ENCODE data around the gene MCC. TPM values are rescaled to one million over a fixed set of nuclear protein-coding genes. Genes with fewer than 3 reads are reported as not detected.

Gene MCC
- total RNA-seq, 1 experiment from 2014 or later = 8.1 TPM

DNA sequence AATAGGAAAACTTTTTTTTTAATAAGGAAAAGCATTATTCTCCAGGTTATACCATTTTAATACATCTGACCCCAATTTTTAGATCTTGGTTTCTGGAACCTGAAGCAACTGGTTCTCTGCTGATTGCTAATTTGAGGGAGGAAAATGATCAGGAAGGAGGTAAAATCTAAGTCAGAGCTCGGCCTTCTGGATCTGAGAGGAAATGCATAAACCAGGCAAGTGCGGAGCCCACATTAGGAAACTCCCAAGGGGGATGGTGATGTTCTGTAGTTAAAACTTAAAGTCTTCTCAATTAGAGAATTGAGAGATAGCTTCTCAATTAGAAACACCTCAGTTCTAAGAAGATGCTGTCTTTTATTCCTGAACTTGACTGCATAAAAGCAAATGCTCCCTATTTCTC, 167.0 kb downstream of the MCC start:
- no peak for DNase-seq (ENCODE audit: low read depth)

GRCh38 chr5:113320273-113320780, 167.9 kb downstream of the MCC start:
- no peak for DNase-seq (ENCODE audit: low read depth)

DNA sequence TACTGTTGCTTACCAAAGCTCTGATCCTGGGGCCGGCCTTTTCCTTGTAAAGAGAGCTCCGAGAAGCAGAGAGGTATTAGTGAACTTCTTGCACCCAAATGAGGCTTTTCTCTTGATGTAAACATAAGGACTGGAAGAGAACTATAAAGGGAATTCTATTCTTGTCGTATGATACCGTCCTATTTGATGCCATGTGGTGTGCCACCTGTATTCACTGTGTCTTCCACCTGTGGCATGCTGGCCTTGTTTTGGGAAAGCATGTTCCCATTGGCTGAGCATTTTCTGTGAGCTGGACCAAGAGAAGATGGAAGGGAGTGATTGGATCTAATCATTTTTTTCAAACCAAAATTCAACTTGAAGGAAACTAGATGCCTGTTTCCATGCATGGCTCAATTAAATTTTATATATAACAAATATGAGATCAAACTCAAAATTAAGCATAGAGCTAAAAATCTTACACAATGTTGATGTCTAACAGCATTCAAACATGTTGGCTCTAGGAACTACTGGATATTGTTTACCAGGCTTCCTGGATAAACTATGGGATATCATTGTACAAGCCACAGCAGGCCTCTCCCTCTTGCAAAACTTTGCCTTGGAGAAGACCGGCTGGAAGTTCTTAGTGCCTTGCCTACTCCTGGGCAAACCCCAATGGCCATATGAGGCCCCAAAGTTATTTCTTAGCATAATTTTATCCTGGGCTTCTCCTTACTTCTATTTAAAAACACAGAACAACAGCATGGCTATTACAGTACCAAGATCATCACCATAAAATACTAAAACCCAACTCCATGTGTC, 168.8 kb downstream of the MCC start:
- no peak for DNase-seq (ENCODE audit: low read depth)

- no peak for DNase-seq (ENCODE audit: low read depth)
These were observed 170.6 kb downstream of the MCC start for GRCh38 chr5:113317636-113318035.

GRCh38 chr5:113311301-113311700, 177.0 kb downstream of the MCC start:
- no peak for DNase-seq (ENCODE audit: low read depth)

DNA sequence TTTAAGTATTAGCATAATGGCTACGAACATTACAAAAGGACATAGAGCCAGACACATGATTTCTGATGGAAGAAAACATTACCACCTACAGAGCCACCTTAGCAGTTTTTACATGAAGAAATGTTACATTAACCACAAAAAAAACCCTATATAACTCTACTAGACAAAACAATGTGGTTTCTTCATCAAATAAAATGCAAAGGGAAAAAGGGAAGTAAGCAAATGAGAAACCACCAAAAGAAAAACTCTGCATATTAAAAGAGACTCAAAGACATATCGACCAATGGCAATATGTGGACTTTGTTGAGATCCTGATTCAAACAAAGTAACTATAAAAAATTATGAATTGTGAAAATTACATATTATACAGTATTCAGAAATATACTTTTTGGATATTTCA, 186.1 kb downstream of the MCC start:
- DNase-seq (ENCODE audit: low read depth) = no peak

- no peak for DNase-seq (ENCODE audit: low read depth)
These were observed 188.7 kb downstream of the MCC start for GRCh38 chr5:113299591-113299990.

DNA sequence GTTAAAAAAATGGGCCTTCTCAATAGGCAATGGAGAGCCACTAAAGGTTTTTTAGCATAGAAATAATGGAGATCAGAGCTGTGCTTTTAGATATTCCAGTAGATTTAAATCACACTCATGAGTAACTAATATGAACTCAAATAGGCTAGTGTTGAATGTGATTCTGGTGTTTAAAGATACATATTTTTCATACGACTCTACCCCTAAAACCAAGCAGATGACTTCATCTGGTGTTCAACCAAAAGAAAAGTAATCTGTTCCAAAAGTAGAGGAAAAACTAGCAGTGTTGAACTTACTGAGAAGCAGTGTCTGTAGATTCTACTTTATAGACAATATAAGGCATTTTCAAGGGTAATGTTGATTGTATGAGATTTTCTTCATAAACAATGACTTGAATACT, 191.6 kb downstream of the MCC start:
- DNase-seq (ENCODE audit: low read depth) = no peak

DNA sequence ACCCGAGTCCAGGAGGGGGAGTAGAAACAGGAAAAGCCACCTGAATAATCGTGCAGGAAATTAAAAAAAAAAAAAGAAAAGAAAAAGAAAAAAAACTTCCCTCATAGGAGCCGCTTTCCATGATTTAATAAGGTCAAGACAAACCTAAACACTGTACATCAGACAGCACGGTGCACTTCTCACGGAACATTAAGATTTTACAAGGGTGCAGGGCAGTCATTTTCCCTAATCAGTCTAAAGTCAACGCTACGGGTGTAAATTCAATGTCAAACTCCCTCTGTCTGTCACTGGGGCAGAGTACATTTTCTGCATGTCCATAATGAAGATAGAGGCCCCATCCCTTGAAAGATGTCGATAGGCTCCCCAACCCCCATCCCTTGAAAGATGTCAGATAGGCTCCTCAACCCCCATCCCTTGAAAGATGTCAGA, 193.1 kb downstream of the MCC start:
- DNase-seq (ENCODE audit: low read depth) = no peak

DNA sequence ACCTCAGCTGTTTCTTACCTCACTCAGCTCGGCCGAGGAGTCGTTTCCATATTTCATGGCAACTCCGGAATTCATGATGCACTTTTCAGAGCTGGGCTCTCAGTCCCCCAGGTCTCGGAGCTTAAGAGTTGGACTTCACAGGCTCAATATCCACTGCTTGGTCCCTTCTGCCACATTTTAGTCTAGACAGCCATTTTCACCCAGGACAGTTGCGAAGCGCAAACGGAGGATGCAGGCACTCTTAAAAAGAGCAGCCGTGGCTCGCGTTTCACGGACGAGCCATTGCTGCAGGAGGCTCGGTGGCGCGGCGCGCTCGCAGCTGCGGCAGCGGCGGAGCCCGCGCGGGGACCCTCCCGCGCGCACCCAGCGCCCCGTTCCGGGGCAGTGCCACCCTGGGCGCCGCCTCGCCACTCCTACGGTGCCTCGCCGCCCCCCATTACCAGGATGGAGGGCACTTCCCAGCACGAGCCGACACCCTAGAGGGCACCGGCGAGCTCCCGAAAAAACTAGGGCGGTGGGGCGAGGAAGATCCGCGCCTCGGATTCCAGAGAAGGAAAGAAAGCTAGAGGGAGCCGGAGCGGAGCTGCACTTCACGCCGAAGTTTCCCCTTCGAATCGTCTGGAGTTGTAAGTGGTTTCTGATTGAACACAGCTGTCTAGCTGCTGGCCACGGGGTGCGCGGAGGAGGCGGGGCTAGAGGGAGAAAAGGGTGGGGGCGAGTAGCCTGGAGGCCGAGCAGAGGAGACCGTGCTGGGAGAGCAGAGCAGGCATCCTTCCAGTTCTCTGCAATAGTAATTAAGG, 193.7 kb downstream of the MCC start:
- peak; percentile 84 for DNase-seq (ENCODE audit: low read depth)

DNA sequence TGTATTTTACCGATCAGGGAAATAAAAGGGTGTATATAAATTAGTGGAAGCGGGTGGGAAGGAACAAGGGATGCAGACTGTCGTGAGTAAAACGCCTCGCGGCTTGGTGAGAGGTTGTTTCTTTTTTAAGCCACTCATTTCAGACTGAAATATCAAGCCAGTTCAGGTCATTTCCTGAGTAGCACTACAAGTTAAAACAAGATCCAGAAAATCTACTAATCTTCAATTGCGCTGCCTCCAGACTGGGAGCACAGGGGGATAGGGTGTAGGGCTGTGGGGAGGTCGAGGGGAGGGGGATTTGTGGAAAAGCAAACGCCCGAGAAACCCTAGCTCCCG, 194.3 kb downstream of the MCC start:
- DNase-seq (ENCODE audit: low read depth) = peak; percentile 31

- DNase-seq (ENCODE audit: low read depth) = peak; percentile 7
These were observed 194.9 kb downstream of the MCC start for GRCh38 chr5:113293068-113293974.

DNA sequence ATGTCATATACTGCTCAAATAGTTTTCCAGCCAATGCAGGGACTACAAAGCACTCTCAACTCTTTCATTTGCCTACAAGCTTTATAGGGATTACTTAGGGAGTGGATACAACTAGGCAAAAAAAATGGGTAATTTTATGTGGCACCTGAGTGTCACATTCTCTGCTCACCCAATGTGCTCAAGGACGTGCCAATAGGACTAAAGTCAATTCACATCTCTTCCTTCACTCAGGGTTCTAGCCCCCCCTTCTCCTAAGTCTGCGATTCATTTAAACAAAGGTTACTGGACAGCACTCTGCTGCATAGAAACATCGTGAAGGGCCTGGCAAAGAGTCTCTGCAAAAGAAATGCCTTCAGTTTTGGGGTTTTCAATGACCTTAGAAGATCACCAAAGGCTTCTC, 195.8 kb downstream of the MCC start:
- DNase-seq (ENCODE audit: low read depth) = no peak

DNA sequence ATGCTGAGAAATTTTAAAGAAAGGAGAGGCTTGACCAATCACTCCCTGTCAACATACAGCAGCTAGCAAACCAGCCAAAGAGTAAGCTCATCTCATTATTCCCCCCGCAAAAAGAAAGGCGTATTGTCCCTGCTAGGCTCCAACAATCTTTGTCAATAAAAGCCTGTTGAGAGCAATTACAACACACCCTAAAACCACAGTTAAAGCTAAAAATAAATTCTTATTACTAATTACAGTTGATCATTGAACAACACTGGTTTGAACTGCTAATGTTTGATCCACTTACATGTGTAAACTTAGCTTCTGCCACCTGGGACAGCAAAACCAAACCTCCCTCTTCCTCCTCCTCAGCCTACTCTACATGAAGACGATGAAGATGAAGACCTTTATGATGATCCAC, 204.7 kb downstream of the MCC start:
- no peak for DNase-seq (ENCODE audit: low read depth)

DNA sequence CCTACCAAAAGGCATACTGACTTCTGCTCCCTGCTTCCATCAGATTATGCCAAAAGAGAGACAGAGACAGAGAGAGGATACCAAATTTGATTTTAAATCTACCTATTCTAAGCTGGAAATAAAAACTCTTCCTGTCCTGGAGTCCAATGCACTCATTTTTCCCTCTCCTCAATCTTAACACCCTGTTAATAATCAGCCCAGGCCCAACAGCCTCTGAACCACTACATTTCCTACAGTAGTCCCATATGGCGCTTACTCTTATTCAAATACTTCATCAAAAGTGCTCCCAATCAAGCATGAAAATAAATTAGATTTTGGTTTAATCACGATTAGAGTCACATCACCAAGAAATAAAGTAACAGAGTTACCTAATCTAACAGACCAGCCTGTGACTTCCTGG, 205.8 kb downstream of the MCC start:
- DNase-seq (ENCODE audit: low read depth) = no peak

GRCh38 chr5:113281194-113281593, 207.1 kb downstream of the MCC start:
- DNase-seq (ENCODE audit: low read depth) = no peak

DNA sequence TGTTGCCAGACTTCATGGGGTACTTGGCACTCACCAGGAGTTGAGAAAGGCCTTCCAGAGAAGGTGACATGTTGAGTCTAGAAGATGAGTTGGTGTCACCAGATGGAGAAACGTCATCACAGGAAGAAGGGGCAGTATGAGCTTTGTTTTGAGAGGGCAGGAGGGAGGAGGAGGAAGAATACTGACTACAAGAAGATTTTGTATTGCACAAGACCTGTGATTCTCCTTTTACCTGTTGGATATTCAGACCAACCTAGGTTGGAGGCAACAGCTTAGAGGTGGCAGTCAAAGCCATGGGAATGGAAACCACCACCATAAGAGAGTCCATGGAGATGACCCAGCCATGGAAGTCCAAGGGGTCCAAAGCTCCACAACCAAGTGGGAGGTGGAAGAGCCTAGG, 207.7 kb downstream of the MCC start:
- DNase-seq (ENCODE audit: low read depth) = no peak

- DNase-seq (ENCODE audit: low read depth) = peak; percentile 30
These were observed 209.3 kb downstream of the MCC start for GRCh38 chr5:113278976-113279375.

GRCh38 chr5:113276493-113276892, 211.8 kb downstream of the MCC start:
- no peak for DNase-seq (ENCODE audit: low read depth)

- DNase-seq (ENCODE audit: low read depth) = no peak
These were observed 212.3 kb downstream of the MCC start for GRCh38 chr5:113276001-113276400.

DNA sequence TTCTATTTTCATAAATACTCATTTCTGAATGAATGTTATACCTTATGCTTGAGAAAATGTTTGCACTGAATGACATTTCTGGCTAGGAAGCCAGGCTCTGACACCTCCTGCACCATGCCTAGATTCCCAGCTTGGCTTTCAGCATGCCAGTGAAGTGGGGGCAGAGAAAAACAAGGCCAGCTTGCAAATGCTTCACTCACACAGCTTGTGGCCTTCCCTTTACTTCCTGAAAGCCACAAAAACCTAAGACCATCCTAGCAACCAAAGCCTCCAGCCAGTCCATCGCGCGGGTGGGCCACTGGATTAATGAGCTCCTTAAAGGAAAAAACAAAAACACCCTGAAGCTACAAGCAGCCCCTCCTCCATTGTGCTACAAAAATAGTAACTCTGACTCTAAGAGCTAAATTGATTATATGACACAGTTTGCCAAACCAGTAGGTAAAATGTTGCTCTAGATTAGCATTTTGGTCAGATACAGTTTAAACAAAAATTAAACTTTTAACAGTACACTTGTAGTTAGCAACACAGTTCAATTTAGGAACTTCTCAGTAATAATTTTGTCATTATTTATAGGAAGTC, 213.3 kb downstream of the MCC start:
- DNase-seq (ENCODE audit: low read depth) = no peak
